ENCODE data around the gene ADAMTS7. TPM values are rescaled to one million over a fixed set of nuclear protein-coding genes. Genes with fewer than 3 reads are reported as not detected.
A peak's percentile ranks its signal among the peaks of the same experiment; 100 is the strongest.
"Not testable (repeated sequence)": the region's sequence is repeated elsewhere in the genome, so short reads cannot be mapped to it uniquely, and the experiment has no call there.

Gene ADAMTS7
- total and polyA plus RNA-seq, 2 donors (not counting 1 experiment from before 2014, with no cell fraction given), result 0.10 to 16.6 TPM

GRCh38 chr15:78758486-78759200 is 52.6 kb downstream of the ADAMTS7 start:
- POLR2A ChIA-PET, result not testable (repeated sequence)

GRCh38 chr15:78758084-78758483 is 53.2 kb downstream of the ADAMTS7 start:
- H4K20me1 ChIP-seq (ENCODE audit: control insufficient read depth, insufficient read depth, low read length, poor library complexity, severe bottlenecking); H3K9ac ChIP-seq (ENCODE audit: low read length); H3K9me3 ChIP-seq (ENCODE audit: control extremely low read depth in 1 of 3, control insufficient read depth in 2 of 3, insufficient read depth in 1 of 3, low read length in 2 of 3); H3K4me2 ChIP-seq (replicated peaks; ENCODE audit: low read depth, low read length, poor library complexity, severe bottlenecking); H3K27me3 ChIP-seq (replicated peaks in 1 of 4; ENCODE audit: control extremely low read depth in 1 of 4, control insufficient read depth in 3 of 4, insufficient read depth in 4 of 4, low read length in 3 of 4); DNase-seq; H3K9me3 Mint-ChIP-seq (ENCODE audit: insufficient read depth); ATAC-seq (ENCODE audit: low read depth); CTCF ChIA-PET; H2AFZ ChIP-seq (ENCODE audit: insufficient read depth, low read depth, low read length, poor library complexity, severe bottlenecking); H3K36me3 ChIP-seq (replicated peaks in 1 of 2; ENCODE audit: control extremely low read depth in 1 of 2, control insufficient read depth in 1 of 2, extremely low read depth in 1 of 2, insufficient read depth in 2 of 2, low read length in 1 of 2); H3K27me3 Mint-ChIP-seq; POLR2A ChIA-PET; H3K4me3 ChIP-seq (ENCODE audit: control extremely low read depth in 1 of 5, extremely low read depth in 1 of 5, insufficient read depth in 1 of 5, low read depth in 2 of 5, low read length in 4 of 5); H3K79me2 ChIP-seq (ENCODE audit: control insufficient read depth, insufficient read depth, low read length): not testable (repeated sequence)
- peaks cover 61 to 69% of the 10 kb centered on the region in 2 donors for H3K4me1 ChIP-seq (ENCODE audit: control insufficient read depth in 2 of 2, insufficient read depth in 2 of 2, low read length in 2 of 2)
- intact Hi-C loops (cut with micrococcal nuclease), result loop anchor here (10.0 kb wide), 2 partner anchors 427 to 463 kb away; partner anchors contain the start of gene SKIC8
- Mint-ChIP-seq H3K4me1 (peaks cover 55% of the 10 kb centered on the region), H3K4me3 (peak overlapping the region; percentile 53), H3K27ac (peak overlapping the region; percentile 99)
- peak overlapping the region; percentile 91 to 99 for H3K27ac ChIP-seq (ENCODE audit: low read length in 2 of 2)
- 90% methylated on average over 4 of the region's 8 CpGs for WGBS (ENCODE audit: insufficient coverage)

More at GRCh38 chr15:78758486-78759200, 52.6 kb downstream of the ADAMTS7 start:
- not testable (repeated sequence) for H3K4me3 ChIP-seq (ENCODE audit: control extremely low read depth in 1 of 5, extremely low read depth in 1 of 5, insufficient read depth in 1 of 5, low read depth in 2 of 5, low read length in 4 of 5); H3K4me2 ChIP-seq (replicated peaks; ENCODE audit: low read depth, low read length, poor library complexity, severe bottlenecking); H3K36me3 ChIP-seq (replicated peaks in 1 of 2; ENCODE audit: control extremely low read depth in 1 of 2, control insufficient read depth in 1 of 2, extremely low read depth in 1 of 2, insufficient read depth in 2 of 2, low read length in 1 of 2); H4K20me1 ChIP-seq (ENCODE audit: control insufficient read depth, insufficient read depth, low read length, poor library complexity, severe bottlenecking); H3K79me2 ChIP-seq (ENCODE audit: control insufficient read depth, insufficient read depth, low read length); H3K27me3 ChIP-seq (replicated peaks in 1 of 4; ENCODE audit: control extremely low read depth in 1 of 4, control insufficient read depth in 3 of 4, insufficient read depth in 4 of 4, low read length in 3 of 4); ATAC-seq (ENCODE audit: low read depth); DNase-seq; H3K9ac ChIP-seq (ENCODE audit: low read length); H2AFZ ChIP-seq (ENCODE audit: insufficient read depth, low read depth, low read length, poor library complexity, severe bottlenecking); H3K9me3 ChIP-seq (ENCODE audit: control extremely low read depth in 1 of 3, control insufficient read depth in 2 of 3, insufficient read depth in 1 of 3, low read length in 2 of 3); H3K9me3 Mint-ChIP-seq (ENCODE audit: insufficient read depth); H3K27me3 Mint-ChIP-seq
- H3K4me3 Mint-ChIP-seq, result peak overlapping the region; percentile 60
- CTCF ChIA-PET, result interaction anchor here (2.1 kb wide), 1 partner anchor 53 kb away, joined by 7 read pairs; the partner anchor contains the start of gene ADAMTS7
- peak overlapping the region; percentile 99 for H3K27ac Mint-ChIP-seq
- intact Hi-C loops (cut with micrococcal nuclease), result loop anchor here (10.0 kb wide), 2 partner anchors 426 to 464 kb away; partner anchors contain the start of gene SKIC8
- H3K27ac ChIP-seq (ENCODE audit: low read length in 2 of 2), result peak overlapping the region; percentile 91 to 99
- peaks cover 61 to 70% of the 10 kb centered on the region in 2 donors for H3K4me1 ChIP-seq (ENCODE audit: control insufficient read depth in 2 of 2, insufficient read depth in 2 of 2, low read length in 2 of 2)
- H3K4me1 Mint-ChIP-seq, result peaks cover 58% of the 10 kb centered on the region
- 7% methylated on average over 8 of the region's 11 CpGs for WGBS (ENCODE audit: insufficient coverage)

Data from B cell (primary cell).